ACC112 (cell line): ENCODE data around the gene RAB44.

ENCODE experiments used
- H2AFZ ChIP-seq: fragments of 200-600 bp; sonication (generic); one replicate; pipeline ENCODE4 v1.6.0; 2017; ENCODE audit warnings: antibody characterized with exemption, low read length; ENCODE audit not compliant: unreplicated experiment
- H3K27ac ChIP-seq: fragments of 200-600 bp; sonication (generic); 2 replicates; pipeline ENCODE4 v1.5.1; 2014; ENCODE audit warnings: low read depth, mild to moderate bottlenecking, antibody characterized with exemption, low read length, moderate library complexity
- H3K27me3 ChIP-seq: fragments of 200-600 bp; sonication (generic); 2 replicates; pipeline ENCODE4 v1.6.1; 2014; ENCODE audit warnings: mild to moderate bottlenecking, antibody characterized with exemption, low read length, moderate library complexity, mixed read lengths; ENCODE audit not compliant: insufficient read depth
- H3K36me3 ChIP-seq: fragments of 200-600 bp; sonication (generic); 2 replicates; pipeline ENCODE4 v1.6.1; 2016; ENCODE audit warnings: mild to moderate bottlenecking, antibody characterized with exemption, low read length, moderate library complexity, mixed read lengths; ENCODE audit not compliant: insufficient read depth
- H3K4me1 ChIP-seq: fragments of 200-600 bp; sonication (generic); one replicate; pipeline ENCODE4 v1.6.1; 2016; ENCODE audit warnings: low read length, mixed read lengths; ENCODE audit not compliant: insufficient read depth, unreplicated experiment, control insufficient read depth
- H3K4me3 ChIP-seq: fragments of 200-600 bp; sonication (generic); 2 replicates; pipeline ENCODE4 v1.5.1; 2014; ENCODE audit warnings: mild to moderate bottlenecking, low read depth, low read length
- H3K79me2 ChIP-seq: fragments of 200-600 bp; sonication (generic); one replicate; pipeline ENCODE4 v1.6.0; 2016; ENCODE audit warnings: low read length; ENCODE audit not compliant: control insufficient read depth, unreplicated experiment, insufficient read depth

The RAB44 gene

GRCh38 chr6:36779227-36779626 lies 81.6 kb downstream of the RAB44 start:
- Histone ChIP-seq H3K27ac (no peak overlapping the region), H3K4me3 (no peak overlapping the region), H3K36me3 (no peaks in the 10 kb centered on the region), H2AFZ (no peak overlapping the region), H3K27me3 (peaks cover 3% of the 10 kb centered on the region; the same call in 1 of the 2 replicates), H3K79me2 (no peaks in the 10 kb centered on the region), H3K4me1 (no peaks in the 10 kb centered on the region)

- Histone ChIP-seq H3K79me2 (no peaks in the 10 kb centered on the region), H3K4me3 (no peak overlapping the region), H3K36me3 (no peaks in the 10 kb centered on the region), H3K4me1 (no peaks in the 10 kb centered on the region), H3K27me3 (peaks cover 3% of the 10 kb centered on the region; the same call in 1 of the 2 replicates), H2AFZ (no peak overlapping the region), H3K27ac (no peak overlapping the region)
Observed at GRCh38 chr6:36780442-36781177, 83.0 kb downstream of the RAB44 start.

- H3K27ac ChIP-seq: no peak overlapping the region
- H3K27me3 ChIP-seq: peaks cover 3% of the 10 kb centered on the region; the same call in 1 of the 2 replicates
- no peaks in the 10 kb centered on the region for H3K4me1 ChIP-seq
Observed at GRCh38 chr6:36781669-36782068, 84.0 kb downstream of the RAB44 start.

More at GRCh38 chr6:36781669-36782068, 84.0 kb downstream of the RAB44 start:
- Histone ChIP-seq H3K4me3 (no peak overlapping the region), H3K36me3 (no peaks in the 10 kb centered on the region), H2AFZ (no peak overlapping the region), H3K79me2 (no peaks in the 10 kb centered on the region)
